HG03575 (cell line): ENCODE measurements around the gene GUCY2C.

Source experiments
- ATAC-seq: cut with Tn5 transposase; IDR thresholded peaks from one replicate; pipeline ENCODE4 v1.9.1; 2021; ENCODE audit not compliant: unreplicated experiment, insufficient number of reproducible peaks, low FRiP score; ENCODE audit errors: extremely low read depth

GUCY2C gene

GRCh38 chr12:14638066-14638465, 58.3 kb downstream of the GUCY2C start:
- no peak for ATAC-seq

DNA sequence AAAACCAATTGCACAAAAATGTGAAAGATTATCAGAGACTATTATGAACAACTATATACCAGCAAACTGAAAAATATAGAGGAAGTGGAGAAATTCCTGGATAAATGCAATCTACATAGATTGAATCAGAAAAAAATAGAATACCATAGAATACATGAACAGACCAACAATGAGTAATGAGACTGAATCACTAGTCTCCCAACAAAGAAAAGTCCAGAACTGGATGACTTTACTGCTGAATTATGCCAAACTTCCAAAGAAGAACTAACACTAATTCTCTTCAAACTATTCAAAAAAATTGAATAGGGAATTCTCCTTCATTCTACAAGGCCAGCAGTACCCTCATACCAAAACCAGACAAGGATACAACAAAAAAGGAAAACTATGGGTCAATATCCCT, 60.6 kb downstream of the GUCY2C start:
- no peak for ATAC-seq

- no peak for ATAC-seq
Observed at GRCh38 chr12:14630793-14631192, 65.6 kb downstream of the GUCY2C start.

- no peak for ATAC-seq
Observed at GRCh38 chr12:14629832-14630710, 66.3 kb downstream of the GUCY2C start.

DNA sequence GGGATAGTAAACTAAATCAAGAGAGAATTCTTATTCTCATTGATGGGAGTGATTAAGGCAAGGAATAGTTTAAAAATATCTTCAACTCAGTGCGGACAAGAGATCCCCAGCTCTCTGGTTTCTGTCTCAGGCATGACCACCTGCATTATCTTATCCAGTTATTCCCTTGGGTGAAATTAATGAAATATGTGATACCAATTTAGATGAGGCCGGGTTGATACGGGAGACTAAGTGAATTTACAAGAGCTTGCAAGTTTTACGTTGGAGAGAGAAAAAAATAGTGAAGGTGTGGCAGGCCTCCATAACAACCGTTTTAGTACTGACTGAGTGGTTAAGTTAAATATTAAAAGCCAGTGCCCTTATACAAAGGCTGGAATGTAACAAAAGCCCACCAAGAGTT, 67.6 kb downstream of the GUCY2C start:
- no peak for ATAC-seq

- ATAC-seq = peak; percentile 56
Observed at GRCh38 chr12:14621826-14622225, 74.6 kb downstream of the GUCY2C start.

DNA sequence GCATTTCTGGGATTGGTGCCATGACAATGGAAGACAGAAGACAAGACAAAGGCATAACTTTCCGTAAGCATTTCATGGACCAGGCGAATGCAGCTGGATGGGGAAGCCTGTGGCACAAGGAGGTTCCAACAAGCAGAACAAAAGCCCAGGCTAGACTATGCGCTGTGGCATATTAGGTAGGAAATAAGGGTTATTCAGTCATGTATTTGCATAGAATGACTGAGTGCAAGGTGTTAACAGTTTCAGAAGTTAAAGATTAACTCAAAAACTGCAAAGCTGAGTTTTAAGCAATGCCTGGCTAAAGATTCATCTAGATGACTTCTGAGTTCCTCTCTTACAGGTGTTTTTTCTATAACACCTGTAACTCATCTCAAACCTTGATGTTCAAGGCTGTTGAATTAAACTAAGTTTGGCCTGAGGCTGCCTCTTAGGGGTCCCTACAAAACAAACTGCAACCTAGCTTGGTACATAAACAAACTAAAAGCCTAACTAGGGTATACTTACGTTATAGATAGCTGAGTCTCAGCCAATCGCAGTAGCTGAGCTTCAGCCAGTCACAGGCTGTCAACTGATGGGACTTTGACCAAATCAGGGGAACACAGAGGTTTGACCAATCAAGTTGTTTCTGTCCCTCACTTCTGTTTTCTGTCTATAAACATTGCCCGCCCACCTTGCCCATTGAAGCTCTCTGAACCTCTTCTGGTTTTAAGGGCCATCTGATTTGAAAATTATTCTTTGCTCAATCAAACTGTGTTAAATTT, 76.5 kb downstream of the GUCY2C start:
- ATAC-seq = peak; percentile 44

GRCh38 chr12:14618983-14619382, 77.4 kb downstream of the GUCY2C start:
- ATAC-seq = no peak

- peak; percentile 29 for ATAC-seq
Observed at GRCh38 chr12:14614704-14615121, 81.7 kb downstream of the GUCY2C start.

DNA sequence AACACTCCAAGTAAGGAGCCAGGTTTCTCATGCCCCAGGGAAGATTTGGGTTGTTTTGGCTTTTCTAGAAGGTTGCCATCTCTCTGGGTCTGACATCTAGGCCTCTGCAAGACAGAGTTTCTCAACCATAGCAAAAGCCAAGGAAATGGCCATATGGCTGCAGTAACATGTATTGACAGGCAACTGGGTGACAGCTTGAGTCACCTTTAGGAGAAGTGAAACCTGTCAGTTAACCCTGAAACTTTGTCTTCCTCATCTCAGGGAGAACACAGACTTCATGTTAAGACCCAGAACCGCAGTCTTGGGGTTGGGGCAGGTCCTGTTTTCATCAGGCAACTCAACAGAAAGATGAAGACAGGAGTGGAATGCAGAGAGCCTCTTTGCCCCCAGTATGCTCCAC, 82.7 kb downstream of the GUCY2C start:
- ATAC-seq = peak; percentile 92

- ATAC-seq = no peak
Observed at GRCh38 chr12:14612898-14613445, 83.4 kb downstream of the GUCY2C start.

GRCh38 chr12:14612250-14612649, 84.1 kb downstream of the GUCY2C start:
- no peak for ATAC-seq

GRCh38 chr12:14611640-14612203, 84.7 kb downstream of the GUCY2C start:
- ATAC-seq = no peak

DNA sequence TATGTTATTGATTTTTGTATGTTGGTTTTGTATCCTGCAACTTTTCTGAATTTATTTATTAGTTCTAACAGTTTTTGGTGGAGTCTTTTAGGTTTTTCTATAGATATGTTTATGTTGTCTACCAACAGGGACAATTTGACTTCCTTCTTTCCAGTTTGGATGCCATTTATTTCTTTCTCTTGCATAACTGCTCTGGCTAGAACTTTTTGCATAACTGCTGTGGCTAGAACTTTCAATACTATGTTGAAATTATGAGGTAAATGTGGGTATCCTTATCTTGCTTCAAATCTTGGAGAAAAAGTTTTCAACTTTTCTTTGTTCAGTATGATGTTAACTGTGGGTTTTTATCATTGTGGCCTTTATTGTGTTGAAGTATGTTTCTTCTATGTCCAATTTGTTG, 88.8 kb downstream of the GUCY2C start:
- ATAC-seq = no peak

DNA sequence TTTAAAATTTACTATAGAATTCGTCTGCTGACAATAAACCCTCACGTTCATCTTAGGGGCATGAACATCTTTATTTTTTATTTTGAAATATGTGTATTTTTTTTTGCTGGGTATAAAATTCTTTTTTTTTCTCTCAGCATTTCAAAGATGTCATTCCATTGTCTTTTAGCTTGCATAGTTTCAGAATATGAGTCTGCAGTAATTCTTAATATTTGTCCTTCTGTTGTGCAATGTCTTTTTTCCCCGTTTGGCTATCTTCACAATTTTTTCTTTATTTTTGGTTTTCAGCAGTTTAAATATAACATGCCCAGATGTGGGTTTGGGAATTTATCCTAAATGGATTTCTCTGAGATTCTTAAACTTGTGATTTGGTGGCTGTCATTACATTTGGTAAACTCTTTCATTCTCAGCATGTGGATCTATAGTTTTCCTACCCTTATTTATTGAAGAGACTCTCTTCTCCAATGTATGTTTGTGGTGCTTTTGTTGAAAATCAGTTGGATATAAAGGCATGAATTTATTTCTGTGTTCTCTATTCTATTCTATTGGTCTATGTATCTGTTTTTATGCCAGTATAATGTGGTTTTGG, 90.9 kb downstream of the GUCY2C start:
- ATAC-seq = no peak

DNA sequence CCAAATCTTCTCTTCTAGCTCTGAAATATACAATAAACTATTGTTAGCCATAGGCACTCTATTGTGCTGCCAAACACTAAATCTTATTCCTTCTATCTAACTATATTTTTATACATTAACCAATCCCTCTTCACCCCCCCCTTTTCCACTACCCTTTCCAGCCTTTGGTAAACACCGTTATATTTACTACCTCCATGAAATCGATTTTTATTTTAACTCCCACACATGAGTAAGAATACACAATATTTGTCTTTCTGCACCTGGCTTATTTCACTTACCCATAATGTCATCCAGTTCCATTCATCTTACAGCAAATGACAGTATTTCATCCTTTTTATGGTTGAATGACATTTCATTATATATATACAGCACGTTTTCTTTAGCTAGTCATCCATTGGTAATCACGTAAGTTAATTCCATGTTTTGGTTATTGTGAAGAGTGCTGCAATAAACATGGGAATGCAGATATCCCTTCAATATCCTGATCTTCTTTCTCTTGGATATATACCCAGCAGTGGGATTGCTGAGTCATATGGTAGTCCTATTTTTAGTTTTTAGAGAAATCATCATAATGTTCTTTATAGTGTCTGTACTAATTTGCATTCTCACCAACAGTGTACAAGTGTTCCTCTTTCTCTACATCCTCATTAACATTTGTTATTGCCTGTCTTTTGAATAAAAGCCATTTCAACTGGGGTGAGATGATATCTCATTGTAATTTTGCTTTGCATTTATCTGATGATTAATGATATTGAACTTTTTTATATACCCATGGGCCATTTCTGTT, 94.5 kb downstream of the GUCY2C start:
- ATAC-seq = no peak

GRCh38 chr12:14597480-14597879, 98.9 kb downstream of the GUCY2C start:
- ATAC-seq = no peak

- no peak for ATAC-seq
Observed at GRCh38 chr12:14591719-14592118, 104.7 kb downstream of the GUCY2C start.
